ENCODE data around the gene MCTP1. TPM values are rescaled to one million over a fixed set of nuclear protein-coding genes. Genes with fewer than 3 reads are reported as not detected.

The MCTP1 gene
- total and polyA plus RNA-seq, 2 of the 8 experiments (the other 6 are each of a cell fraction or from before 2014, with no cell fraction given), result 0.56 to 3.4 TPM

DNA sequence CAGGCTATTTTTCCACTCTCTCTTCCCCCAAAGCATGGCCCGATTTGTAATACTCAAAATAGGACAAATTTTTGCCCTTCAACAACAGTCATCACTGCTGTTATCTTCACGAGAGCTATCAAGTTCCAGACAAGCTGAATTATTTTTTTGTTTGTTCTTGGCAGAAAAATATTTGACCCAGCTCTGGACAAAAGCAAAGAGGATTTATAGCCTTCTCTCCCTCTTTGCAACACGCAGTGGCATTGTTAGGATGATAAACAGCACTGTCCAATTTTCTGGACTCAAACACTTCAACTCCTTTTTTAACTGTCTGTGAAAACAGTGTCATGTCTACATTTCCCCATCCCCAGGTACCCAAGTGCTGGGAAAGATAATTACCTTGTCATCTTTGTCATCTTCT is 506.2 kb downstream of the MCTP1 start:
- no peak overlapping the region; the same call in 1 of the 2 replicates for H2BK12ac ChIP-seq (ENCODE audit: low read depth, low read length)
- H3K27ac ChIP-seq (ENCODE audit: low read depth, low read length), result no peak overlapping the region
- no peak overlapping the region for H3K18ac ChIP-seq (ENCODE audit: extremely low read depth, low read length)
- no peaks in the 10 kb centered on the region for H3K27me3 ChIP-seq (replicated peaks in 1 of 4; ENCODE audit: control insufficient read depth in 3 of 4, extremely low read depth in 1 of 4, insufficient read depth in 3 of 4, low read length in 3 of 4)
- H2BK20ac ChIP-seq (ENCODE audit: low read length), result no peak overlapping the region
- no peak overlapping the region for H3K4ac ChIP-seq (replicated peaks; ENCODE audit: insufficient read length, low read depth, low read length)
- CTCF ChIA-PET (ENCODE audit: partially characterized antibody), result no interaction called here
- H3K79me2 ChIP-seq (ENCODE audit: control insufficient read depth in 1 of 2, insufficient read depth in 2 of 2, low read length in 2 of 2), result no peaks in the 10 kb centered on the region
- TF ChIP-seq NRF1 (IDR thresholded peaks at IDR 0.05; ENCODE audit: low read depth, low read length) (no peak), CHD2 (IDR thresholded peaks at IDR 0.05; ENCODE audit: low read length) (no peak), YY1 (IDR thresholded peaks at IDR 0.05; ENCODE audit: low read depth, low read length) (no peak), SIRT6 (IDR thresholded peaks at IDR 0.05; ENCODE audit: low read length) (no peak), CBX8 (IDR thresholded peaks at IDR 0.05; ENCODE audit: borderline replicate concordance, low read depth, low read length) (no peak), RFX5 (IDR thresholded peaks at IDR 0.05; ENCODE audit: borderline replicate concordance, low read depth, low read length) (no peak), EP300 (IDR thresholded peaks at IDR 0.05; ENCODE audit: borderline replicate concordance in 1 of 2, low read depth in 2 of 2, low read length in 2 of 2) (no peak), RBBP5 (IDR thresholded peaks at IDR 0.05; ENCODE audit: borderline replicate concordance, low read depth, low read length) (no peak)
- TF ChIP-seq, protein P1, sequence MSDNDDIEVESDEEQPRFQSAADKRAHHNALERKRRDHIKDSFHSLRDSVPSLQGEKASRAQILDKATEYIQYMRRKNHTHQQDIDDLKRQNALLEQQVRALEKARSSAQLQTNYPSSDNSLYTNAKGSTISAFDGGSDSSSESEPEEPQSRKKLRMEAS (IDR thresholded peaks at IDR 0.05), result no peak
- no peak overlapping the region for H3K14ac ChIP-seq (ENCODE audit: insufficient read length)
- H2AK5ac ChIP-seq (ENCODE audit: low read depth, low read length), result no peak overlapping the region
- no peaks in the 10 kb centered on the region for H3K4me1 ChIP-seq (replicated peaks in 1 of 4; ENCODE audit: control insufficient read depth in 3 of 4, insufficient read depth in 4 of 4, low read length in 3 of 4)
- no peaks in the 10 kb centered on the region for H4K20me1 ChIP-seq (replicated peaks in 1 of 2; ENCODE audit: control insufficient read depth in 1 of 2, insufficient read depth in 2 of 2, low read length in 2 of 2)
- H3K4me2 ChIP-seq (ENCODE audit: insufficient read depth in 1 of 2, low read depth in 2 of 2, low read length in 2 of 2), result no peak overlapping the region
- H3K79me1 ChIP-seq (ENCODE audit: low read depth, low read length), result no peaks in the 10 kb centered on the region
- no peak overlapping the region for H3K56ac ChIP-seq (replicated peaks; ENCODE audit: insufficient read length, low read depth, low read length)
- DNase-seq (ENCODE audit: low read depth in 1 of 2, low spot score in 2 of 2) (no peak), FAIRE-seq (no peak)
- no peak overlapping the region for H4K8ac ChIP-seq (ENCODE audit: extremely low read depth, insufficient read depth, low read length)
- H3K4me3 ChIP-seq (ENCODE audit: extremely low read depth in 1 of 4, insufficient read depth in 2 of 4, low read depth in 3 of 4, low read length in 4 of 4), result no peak overlapping the region
- no peaks in the 10 kb centered on the region for H3K36me3 ChIP-seq (ENCODE audit: control insufficient read depth in 2 of 4, insufficient read depth in 4 of 4, low read length in 3 of 4)
- H3K9ac ChIP-seq (replicated peaks in 1 of 4; ENCODE audit: extremely low read depth in 1 of 4, low read depth in 3 of 4, low read length in 3 of 4), result no peak overlapping the region
- H2BK120ac ChIP-seq (replicated peaks; ENCODE audit: low read depth, low read length), result no peak overlapping the region
- no peaks in the 10 kb centered on the region for H3K9me3 ChIP-seq (ENCODE audit: insufficient read depth in 2 of 2, low read depth in 1 of 2, low read length in 1 of 2)
- WGBS, 2 experiments (ENCODE audit: extremely low coverage in 1 of 2, insufficient coverage in 1 of 2, insufficient read length in 1 of 2, insufficient replicate concordance in 2 of 2, low coverage in 1 of 2, low lambda C conversion rate in 2 of 2, missing lambda C conversion rate in 1 of 2), result 84% methylated on average over 3 of the region's 3 CpGs; no CpG with 5 or more reads in 1 of the 2 experiments
- 0 out of 2 replicates have a peak overlapping the region, but pooled peaks have one; percentile 3 for H2BK15ac ChIP-seq (ENCODE audit: low read length)
- POLR2A ChIA-PET (ENCODE audit: partially characterized antibody), result no interaction called here
- H4K5ac ChIP-seq (ENCODE audit: insufficient read length, low read depth, low read length), result no peak overlapping the region
- no peaks in the 10 kb centered on the region for H3K23me2 ChIP-seq (ENCODE audit: low read depth, low read length)
- H4K91ac ChIP-seq (replicated peaks; ENCODE audit: insufficient read length, low read length), result no peak overlapping the region
- H2BK5ac ChIP-seq (ENCODE audit: low read depth, low read length), result no peak overlapping the region
- no peak overlapping the region for H3K23ac ChIP-seq (ENCODE audit: insufficient read length)
- H2AFZ ChIP-seq (ENCODE audit: low read length), result no peak overlapping the region

All from H1 (cell line).